ENCODE results near the gene GLRB. TPM values are rescaled to one million over a fixed set of nuclear protein-coding genes. Genes with fewer than 3 reads are reported as not detected.

The GLRB gene
- total RNA-seq: 3.5 and 5.6 TPM in 2 replicates

GRCh38 chr4:157075811-157076577, at the start of gene GLRB:
GLRB (plus strand) TSS chr4:157076150; CDS start chr4:157078025, 1,875 bp downstream.

GRCh38 chr4:157220371-157220881, 144.5 kb downstream of the GLRB start, which contains the start of gene GRIA2:
GRIA2 (plus strand) TSS chr4:157220728; CDS start chr4:157221043, 315 bp downstream.

Small RNA genes within 50 kb of the gene (small RNA-seq; reads per million reads assigned to genes)
- not detected for gene RF00019
- not detected for gene RNU6-582P

Other genes starting within 250 kb of the GLRB start
- 11.8 and 16.9 TPM in 2 replicates for gene PDGFC, start 104.4 kb upstream of the GLRB start, total RNA-seq
- 0.27 TPM in 1 of 2 replicates, not detected in the other for gene GRIA2, start 144.6 kb downstream of the GLRB start, total RNA-seq

Measured in thoracic aorta endothelial cell (primary cell).